Inflammatory macrophage (primary cell): ENCODE results near the gene DHCR24.

Experiments used
- DNase-seq, 2 donors: peaks; one replicate each; pipeline ENCODE4 v3.0.0-alpha.2; 2020 to 2022

DHCR24 gene

DNA sequence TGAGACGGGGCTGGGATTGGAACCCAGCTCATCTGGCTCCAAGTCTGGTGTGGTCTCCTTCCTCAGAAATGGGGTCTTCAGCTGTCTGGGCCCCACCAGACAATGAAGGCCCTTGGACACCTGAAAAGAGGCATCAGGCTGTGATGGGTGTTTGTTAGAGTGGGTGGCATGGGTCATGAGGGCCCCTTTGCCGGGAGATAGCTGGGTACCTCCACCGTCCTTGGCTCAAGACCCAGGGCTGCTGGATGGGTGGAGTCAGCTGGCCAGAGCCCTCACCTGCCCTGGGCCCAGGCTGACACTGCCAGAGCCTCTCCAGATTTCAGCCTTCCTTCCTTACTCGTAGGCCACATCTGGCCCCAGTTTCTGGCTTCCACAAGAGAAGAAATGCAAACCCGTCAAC is 72.4 kb downstream of the DHCR24 start:
- DNase-seq: no peak

DNA sequence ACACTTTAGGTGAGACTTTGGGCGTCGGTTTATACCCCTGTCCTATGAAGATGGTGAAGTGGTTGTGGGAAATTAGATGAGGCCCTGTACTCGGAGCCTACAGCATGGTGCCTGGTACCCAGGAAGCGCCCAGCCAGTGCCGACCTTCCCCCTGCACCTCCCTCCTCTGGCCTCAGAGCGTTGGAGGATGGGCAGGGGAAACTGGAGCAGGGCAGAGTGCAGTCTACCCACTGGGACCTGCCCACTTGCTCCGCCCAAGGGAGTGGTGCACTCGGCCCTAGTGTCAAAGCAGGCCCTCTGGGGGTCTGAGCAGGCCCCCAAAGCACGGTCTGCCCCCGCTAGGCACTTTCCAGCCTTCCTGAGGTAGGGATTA is 72.9 kb downstream of the DHCR24 start:
- no peak for DNase-seq

DNA sequence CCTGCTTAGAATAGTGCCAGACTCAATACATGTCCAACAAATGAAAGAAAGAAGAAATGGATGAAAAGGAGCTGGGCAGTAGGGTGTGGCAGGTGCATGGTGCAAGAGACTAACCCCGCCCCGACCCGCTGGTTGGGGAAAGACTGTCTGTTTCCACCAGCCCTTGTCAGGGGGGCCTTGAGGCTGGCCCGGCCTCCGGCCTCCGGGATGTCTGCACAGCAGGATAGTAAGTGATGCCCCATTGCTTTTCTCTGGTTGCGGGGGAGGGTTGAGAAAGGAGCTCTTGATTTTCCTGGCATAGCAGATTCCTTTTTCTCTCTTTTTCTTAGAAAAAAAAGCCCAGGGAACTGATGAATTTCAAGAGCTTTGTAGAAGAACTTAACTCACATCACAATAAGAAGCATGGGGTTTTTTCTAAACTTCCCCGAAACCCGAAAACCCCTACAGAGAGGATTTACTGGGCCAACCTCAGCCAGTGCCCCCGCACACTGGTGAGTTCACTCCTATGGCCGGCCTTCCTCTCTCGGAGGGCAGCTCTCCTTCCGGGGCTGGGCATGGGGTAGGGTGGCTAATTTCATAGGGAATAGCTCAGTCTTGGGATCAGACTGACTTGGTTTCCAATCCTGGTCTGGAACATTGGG is 73.4 kb downstream of the DHCR24 start:
- DNase-seq: no peak

DNA sequence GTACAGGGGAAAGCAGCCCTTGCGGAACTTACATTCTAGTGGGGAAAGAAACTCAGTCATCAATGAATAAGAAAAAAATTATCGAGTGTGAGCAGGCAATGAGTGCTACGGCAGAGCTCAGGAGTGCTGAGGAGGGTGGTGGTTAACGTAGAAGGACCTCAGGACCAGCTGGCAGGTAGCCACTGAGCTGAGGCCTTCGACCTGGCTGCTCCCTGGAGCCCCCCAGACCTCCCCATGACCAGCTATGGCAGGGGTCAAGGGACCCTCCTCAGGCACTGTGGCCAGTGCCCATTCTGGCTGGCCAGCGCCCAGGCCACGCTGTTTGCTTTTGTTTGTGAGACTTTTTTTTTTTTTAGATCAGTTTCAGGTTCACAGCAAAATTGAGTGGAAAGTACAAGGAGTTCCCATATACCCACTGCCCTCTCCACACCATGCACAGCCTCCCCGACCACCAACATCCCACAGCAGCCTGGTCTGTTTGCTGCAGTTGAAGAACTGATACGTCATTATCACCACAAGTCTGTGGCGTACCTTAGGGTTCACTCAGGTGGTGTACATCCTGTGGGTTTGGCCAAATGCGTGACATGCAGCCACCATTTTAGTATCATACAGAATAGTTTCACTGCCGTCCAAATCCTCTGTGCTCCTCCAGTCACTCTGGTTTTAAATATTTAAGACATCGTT is 74.1 kb downstream of the DHCR24 start:
- no peak for DNase-seq

DNA sequence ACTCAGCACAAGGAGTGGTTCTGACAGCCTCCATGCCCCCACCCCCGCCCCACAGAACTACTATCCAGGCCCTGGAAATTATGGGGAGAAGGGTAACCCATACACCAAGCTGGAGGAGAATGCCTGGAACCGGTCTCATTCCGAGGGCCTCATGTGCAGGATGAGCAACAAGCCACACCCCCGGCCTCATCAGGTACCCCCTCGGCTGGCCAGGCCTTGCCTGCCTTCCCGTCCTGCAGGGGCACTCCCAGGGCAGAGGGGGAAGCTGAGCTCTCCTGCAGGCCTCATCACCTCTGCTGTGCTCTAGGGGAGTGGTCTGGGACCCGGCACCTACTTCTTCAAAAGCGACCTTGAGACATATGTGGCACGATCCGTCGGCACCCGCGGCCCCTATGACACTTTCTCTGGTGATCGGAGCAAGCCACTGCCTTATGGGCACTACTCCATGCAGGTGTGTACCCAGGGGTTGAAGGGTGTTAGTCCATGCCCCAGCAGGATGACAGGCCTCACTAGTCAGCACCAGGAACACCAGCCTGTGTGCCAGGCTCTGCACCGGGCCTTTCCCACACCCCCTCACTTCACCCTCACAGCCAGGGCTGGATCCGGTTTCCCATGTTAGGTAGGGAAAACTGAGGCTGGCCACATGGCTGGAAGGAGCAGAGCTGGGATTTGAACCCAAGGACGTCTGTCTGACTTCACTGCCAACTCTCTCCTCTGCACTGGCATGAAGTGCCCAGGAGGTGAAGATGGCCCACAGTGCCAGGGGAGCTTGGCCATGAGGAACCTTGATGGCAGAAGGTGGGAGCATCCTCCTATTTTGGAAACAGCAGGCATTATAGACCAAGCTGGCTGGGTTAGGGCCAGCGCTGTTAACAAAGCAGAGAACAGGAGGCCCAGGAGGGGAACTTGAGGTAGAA is 75.0 kb downstream of the DHCR24 start:
- no peak for DNase-seq

DNA sequence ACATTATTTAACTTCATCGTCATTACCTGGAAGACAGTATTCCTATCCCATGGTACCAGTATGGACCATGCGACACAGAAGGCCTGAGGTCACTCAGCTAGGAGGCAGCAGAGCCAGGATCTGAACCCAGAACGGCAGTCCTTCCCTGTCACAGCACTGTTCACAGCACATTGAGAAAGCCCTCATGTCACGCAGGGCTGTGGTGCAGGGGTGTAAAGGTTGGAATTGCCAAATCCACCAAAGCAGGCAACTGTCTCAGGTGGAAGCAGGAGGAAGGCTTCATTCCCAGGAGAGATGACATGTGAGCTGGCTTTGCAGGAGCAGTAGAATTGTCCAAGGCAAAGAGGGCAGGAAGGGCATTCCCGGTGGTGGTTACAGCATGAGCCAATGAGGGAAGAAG is 75.9 kb downstream of the DHCR24 start:
- no peak for DNase-seq

DNA sequence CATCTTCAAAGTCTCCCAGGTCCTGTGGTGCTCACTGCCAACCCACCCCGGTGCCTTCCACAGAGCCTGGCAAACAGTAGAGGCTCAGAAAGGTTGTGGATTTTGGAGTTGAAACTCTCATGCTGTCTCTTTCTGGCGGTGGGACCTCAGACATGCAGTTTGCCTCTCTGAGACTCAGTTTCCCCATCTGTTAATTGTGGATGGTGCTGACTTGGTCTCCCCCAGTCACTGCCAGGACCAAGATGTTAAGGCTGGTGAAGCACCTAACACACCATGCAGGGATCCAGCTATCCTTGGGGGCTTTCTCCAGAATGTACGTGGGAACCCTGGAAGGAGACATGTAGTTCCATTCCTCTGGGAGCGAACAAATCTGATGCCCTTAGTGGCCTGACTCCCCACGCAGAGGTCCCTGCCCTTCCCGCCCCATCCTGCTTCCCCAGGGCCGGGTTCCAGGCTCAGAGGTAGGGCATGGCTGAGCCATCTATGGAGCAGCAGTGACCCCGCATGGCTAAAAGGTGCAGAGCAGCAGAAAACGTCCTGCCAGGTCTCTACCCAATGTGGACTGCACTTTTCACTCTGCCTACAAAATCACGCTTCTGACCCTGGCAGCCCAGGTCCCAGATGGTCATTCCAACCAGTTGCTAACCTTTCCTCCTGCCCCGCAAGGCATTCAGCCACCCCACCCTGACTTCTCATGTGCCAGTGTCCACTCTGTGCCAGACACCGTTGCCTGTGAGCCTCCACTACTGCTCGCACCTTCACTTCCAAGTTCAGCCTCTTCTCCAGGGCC is 76.6 kb downstream of the DHCR24 start:
- peak; percentile 59 to 67 for DNase-seq

DNA sequence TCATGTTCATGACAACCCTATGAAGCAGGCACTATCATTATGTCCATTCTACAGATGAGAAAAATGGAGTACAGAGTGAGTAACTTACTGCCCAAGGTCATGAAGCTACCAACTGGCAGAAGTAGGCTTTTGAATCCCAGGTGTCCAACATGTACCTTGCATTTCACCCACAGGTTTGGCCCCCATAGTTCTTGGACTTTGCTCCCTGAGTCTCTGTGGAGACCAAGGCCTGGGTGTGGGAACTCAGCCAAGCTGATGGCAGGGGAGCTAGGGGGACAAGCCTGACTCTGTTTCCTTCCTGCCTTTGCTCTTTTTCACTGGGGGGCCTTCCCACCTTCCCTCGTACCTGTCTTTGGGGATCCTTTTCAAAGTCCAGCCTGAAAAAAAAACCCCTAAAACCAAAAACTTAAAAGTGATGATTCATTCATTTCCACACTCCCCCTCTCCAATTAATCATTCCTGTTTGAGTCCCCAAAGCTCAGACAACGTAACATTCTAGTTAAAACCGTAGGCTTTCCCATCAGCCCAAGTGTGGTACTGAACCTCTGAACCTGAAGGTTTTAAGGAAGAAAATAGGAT is 77.4 kb downstream of the DHCR24 start:
- no peak for DNase-seq

DNA sequence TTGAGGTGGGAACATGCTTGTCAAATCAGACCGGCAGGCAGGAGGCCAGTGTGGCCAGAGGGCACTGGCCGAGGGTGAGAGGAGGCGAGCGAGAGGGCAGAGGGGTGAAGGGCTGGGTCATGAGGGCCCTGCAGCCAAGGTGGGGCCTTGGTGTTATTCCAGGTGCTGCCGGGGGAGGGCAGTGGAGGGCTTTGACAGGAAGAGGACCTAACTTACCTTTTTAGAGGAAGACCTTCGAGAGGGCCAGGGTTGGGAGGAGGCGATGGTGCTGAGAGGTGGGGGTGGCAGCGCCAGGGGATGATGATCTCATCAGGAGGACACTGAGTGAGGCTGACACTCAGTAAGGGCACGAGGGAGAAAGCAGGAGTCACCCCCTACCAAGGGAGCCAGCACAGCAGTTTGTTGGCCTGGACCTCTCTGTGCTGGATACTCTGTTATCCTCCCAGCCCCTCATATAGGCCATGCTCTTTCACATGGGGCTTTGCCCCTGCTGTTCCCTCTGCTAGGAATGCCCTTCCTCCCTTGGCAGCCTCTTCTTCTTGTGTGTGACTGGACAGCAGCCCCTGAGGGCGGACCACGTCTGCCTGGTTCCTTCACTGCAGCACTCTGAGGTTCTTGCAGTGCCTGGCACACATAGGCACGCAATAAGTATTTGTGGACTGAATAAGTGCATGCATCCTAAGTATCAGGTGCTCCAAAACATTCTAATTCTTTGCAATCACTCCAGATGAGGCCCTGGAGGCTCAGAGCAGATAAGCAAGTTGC is 78.4 kb downstream of the DHCR24 start:
- no peak for DNase-seq

DNA sequence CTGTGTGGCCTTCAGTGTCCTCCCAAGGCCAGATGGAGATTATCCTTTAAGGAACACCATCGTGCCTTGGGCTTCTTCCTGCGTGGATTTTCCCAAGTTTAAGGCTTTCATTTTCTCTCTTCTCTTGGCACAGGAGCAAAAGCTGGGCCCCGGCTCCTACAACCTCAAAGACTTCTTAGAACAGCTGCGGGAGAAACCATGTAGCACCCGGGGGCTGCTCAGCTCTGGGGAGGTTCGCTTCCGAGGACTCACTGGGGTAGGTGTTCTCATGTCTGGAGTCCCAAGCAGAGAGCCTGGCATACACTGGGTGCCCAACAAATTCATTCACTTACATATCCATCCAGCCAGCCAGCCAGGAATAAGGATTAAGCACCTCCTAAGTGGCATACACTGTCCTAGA is 79.2 kb downstream of the DHCR24 start:
- no peak for DNase-seq

DNA sequence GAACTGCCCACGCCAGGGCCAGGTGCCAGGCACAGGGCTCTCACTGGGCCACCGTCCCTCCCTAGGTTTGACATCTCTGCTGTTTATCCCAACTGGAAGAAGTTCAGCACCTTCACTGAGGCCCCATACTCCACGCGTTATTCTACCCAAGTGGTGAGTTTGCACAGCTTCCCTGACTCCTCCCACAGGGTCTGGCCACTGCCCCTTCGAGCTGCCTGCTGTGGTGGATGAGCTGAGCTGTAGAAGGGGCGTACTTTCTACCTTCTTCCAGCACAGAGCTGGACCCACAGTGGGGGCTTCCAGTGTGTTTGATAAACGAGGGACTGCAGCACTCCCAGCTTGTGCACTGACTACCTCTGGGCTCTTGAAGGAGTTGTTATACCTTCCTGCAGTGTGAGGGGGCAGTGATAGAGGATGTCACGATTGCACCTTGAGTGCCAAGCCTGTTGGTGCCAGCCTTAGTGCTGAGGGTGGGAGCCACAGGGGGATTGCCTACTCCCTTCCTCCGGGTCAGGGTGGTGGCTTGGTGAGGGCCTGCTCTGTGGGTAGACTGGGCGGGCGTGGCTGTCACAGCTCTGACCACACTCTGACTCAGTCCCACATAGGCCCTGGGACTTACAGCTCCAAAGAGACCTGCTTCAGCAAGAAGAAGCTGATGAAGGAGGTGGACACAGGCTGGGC is 79.9 kb downstream of the DHCR24 start:
- peak; percentile 38 to 43 for DNase-seq

DNA sequence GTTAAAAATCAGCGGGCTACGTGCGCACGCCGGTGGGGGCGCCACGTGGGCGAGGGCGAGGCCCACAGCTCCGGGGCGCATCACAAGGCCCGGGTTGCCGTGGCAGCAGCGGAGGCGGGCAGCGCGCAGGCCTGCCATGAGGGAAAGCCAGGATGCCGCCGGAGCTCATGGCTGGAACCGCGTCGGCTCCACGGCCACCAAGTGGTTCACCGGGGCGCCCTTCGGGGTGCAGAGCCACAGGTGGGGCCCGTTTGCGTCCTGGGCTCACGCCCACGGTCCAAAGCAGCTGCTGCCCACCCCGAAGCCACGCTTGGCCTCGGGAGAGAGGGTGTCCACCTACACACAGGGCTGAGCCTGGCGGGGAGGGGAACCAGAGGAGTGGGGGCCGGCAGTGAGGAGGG is 81.0 kb downstream of the DHCR24 start:
- DNase-seq: no peak

DNA sequence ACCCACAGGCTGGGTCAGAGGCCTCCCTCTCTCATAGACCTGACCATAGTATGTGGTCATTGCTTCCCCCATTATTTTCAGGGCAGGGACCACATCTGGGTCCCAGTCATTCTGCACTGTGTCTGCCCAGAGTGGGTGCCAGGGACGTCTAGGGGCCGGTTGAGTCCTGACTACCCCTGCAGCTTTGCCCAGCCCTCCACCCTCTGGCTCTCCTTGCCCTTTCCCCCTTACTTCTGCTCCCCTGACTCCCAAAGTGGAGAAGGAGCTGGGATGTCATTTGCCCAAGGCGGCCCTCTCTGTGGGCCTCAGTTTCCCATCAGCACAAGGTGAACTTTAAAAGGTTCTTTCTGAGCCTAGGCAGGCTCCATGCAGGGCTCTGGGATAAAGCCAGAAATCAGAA is 81.5 kb downstream of the DHCR24 start:
- no peak for DNase-seq

DNA sequence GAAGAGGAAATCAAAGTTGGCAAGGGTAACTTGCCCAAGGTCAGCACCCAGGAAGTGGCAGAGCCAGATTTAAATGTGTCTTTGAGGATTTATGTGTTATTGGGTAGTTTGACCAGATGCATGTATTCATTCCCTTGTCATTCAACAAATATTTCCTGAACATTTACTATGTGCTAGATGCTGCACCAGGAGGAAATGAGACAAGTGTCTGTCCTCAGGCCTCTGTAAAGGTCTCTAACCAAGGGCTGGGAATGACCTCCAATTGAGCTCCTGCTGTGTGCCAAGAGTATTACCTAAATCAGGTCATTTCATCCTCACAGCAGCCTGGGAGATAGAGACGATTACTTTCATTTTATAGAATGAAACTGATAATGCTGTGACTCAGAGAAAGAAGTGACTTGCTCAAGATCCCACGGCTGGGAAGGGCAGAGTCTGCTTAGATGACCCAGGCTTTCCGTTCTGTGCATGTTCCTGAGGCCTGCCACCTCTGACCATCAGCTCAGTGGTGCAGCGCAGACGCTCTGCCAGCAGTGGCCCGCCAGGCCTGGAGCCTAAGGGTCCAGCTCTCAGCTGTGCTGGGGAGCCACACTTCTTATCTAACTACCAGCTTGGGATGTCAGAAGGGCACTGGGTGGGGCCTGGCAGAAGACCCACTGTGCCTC is 82.4 kb downstream of the DHCR24 start:
- peak in 1 of 2 donors; percentile 2 for DNase-seq

DNA sequence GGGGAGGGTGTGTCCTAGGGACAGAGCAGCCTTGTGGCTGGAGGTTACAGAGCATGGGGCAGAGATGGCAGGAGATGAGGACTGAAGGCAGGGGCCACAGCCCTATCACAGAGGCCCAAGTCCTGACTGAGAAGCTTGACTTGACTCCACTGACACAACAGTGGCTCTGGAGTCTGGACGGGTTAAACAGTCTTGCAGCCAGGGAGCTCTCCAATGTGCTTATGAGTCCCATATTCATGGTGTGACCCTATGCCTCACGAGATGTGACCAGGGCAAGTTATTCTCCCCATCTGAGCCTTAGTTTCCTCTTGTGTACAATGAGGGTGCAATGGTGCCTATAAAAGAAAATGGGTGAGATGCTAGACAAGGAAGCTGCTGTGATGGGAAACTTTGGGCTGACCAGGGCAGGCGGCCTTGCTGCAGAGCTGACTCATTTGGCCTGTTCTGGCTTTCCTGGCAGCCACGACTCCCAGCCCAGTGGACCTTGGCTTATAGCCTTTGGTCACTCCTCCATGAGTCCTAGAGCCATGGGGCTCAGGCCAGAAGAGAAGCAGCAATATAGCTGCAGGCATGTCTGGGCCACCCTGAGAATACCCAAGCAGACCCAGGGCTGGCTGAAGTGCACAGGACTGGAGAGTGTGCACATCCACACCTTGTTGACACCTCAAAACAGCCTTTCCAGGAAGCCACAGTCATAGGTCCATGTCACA is 83.1 kb downstream of the DHCR24 start:
- no peak for DNase-seq

DNA sequence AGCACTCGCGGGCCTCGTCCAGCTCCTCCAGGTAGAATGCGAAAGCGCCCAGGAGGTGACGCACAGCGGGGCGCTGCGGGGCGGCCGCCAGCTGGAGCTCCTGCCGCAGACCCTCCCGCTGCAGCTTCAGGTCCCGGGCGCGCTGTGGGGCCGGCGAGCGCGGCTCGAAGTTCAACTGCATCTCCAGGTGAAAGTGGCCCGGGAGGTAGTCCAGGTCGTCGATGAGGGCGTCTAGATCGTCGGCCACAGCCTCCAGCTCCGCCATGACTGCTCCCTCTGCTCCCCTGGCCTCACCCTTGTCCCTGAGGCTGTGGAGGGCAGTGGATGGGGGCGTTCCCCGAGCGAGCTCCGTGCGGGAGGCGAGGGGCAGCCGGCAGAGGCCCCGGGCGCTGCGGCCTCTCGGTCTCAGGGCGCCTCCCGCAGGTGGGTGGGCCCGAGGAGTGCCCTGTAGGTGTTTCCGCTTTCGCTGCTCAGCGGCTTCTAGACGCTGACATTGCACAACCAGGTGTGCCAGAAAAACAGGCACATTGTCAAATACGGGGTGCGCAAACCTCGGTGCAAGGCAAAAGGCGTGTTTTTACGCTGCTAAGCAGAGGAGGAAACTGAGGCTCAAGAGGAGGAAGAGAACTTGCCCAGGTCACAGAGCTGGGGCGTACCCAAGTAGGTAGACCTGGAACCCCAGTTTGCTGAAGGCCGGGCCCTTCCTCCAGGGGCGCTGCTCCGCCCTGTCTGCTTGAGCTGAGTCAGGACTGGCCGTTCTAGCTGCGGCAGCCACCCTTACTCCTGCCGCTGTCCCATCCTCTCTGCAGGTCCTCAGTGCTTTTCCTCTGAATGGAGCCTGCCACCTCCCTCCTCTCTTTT is 85.9 kb downstream of the DHCR24 start, which contains the start of gene TTC22:
TSS of gene TTC22 (minus strand) at position 425 of the 861 bp plus-strand sequence. CDS start at position 265, 160 bp downstream.
- peak in 1 of 2 donors; percentile 44 for DNase-seq

DNA sequence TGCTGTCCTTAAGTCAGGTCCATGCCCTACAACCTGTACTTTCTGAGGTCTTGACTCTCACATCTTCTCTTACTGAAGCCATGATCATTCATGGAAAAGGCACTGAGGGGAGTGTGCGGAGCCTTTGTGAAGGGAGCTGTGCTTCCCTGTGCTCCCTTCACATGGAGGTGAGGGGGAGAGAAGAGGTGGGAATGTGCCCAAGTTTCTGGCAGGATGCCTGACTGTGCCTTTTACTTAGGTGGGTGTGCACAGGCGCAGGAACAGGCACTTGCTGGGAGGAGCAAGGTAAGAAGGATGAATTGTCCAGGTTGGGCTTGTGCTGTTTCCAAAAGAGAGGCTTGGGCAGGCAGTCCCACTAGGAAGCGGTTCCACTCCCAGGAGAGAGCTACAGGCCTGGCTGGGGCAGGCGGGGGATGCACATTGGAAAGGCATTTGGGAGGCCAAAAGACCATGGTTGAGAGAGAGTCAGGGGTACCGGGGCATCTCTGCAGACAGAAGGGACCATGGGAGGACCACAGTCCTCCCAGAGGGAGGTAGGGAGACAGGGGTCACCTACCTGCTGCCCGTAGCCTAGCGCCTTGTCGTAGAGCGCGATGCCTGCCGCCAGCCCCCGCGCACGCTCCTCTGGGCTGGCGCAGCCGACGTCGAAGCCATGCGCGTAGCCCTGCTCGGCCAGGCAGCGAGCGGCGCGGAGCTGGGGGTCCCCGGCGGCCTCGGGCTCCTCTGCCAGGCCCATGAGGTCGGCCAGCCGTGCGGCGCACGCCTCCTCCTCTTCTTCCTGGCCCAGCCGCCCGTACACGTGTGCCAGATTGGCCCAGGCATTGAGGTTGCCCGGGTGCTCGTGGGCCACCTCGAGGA is 86.7 kb downstream of the DHCR24 start:
- no peak for DNase-seq
